ENCODE measurements around the gene ZNF200. TPM values are rescaled to one million over a fixed set of nuclear protein-coding genes. Genes with fewer than 3 reads are reported as not detected.

ZNF200 gene
- total and polyA plus RNA-seq, 9 donors: 5.3 to 8.4 (median 6.8) TPM

DNA sequence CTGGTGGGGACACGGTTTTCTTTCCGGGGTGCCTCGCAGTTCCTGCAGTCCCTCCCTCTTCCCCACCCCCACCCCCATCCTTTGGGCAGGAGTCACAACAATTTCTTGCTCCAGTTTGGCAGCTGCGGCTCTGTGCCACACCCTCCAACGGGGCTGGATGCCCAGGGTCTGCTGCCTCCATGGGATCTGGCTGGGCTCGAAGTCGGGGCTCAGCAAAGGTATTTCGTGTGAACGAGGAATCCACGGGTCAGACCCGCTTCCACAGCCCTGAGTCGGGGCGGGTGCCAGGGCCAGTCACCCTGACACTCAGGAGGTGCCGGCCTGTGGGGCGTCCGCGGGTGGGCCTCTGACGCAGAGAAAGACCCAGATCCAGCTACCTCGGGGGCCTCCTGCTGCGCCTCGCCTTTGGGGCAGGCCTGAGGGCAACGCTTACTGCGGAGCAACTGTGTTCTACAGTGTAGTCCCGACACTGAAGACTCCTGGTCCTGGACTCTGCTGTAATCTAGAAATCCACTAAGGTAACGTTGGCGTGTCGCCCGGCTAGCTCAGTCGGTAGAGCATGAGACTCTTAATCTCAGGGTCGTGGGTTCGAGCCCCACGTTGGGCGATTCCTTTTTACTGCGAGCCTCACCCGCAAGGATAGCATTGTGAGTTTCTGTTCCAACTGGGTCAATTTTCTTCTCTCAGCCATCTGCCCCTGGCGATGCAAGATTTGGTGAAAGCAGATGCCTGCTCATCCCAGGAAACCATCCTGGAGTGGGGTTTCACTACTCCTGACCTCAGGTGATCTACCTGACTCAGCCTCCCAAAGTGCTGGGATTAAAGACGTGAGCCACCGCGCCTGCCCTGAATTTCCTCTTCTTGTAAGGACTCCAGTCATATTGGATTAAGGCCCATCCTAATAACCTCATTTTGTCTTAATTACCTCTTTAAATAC, 59.5 kb downstream of the ZNF200 start:
- Histone ChIP-seq H3K36me3 (ENCODE audit: control insufficient read depth, insufficient read depth, low read length) (no peaks in the 10 kb centered on the region), H3K27ac (ENCODE audit: low read length) (no peak overlapping the region), H3K9me3 (replicated peaks; ENCODE audit: control insufficient read depth, low read depth, low read length) (no peaks in the 10 kb centered on the region), H3K4me1 (ENCODE audit: control insufficient read depth, insufficient read depth, low read length) (peaks cover 19% of the 10 kb centered on the region), H3K4me3 (ENCODE audit: low read length) (no peak overlapping the region), H3K27me3 (ENCODE audit: control insufficient read depth, insufficient read depth, low read length) (peaks cover 95% of the 10 kb centered on the region)
- WGBS (ENCODE audit: insufficient coverage): 10% methylated on average over 39 of the region's 39 CpGs
- no peak for DNase-seq

GRCh38 chr16:3174618-3175148, 60.3 kb downstream of the ZNF200 start:
- WGBS (ENCODE audit: insufficient coverage): 12% methylated on average over 26 of the region's 28 CpGs
- no peak for DNase-seq
- peaks cover 95% of the 10 kb centered on the region for H3K27me3 ChIP-seq (ENCODE audit: control insufficient read depth, insufficient read depth, low read length)

GRCh38 chr16:3173892-3174617, 60.9 kb downstream of the ZNF200 start:
- Histone ChIP-seq H3K27ac (ENCODE audit: low read length) (no peak overlapping the region), H3K9me3 (replicated peaks; ENCODE audit: control insufficient read depth, low read depth, low read length) (no peaks in the 10 kb centered on the region), H3K4me1 (ENCODE audit: control insufficient read depth, insufficient read depth, low read length) (peaks cover 21% of the 10 kb centered on the region), H3K36me3 (ENCODE audit: control insufficient read depth, insufficient read depth, low read length) (no peaks in the 10 kb centered on the region), H3K4me3 (ENCODE audit: low read length) (no peak overlapping the region), H3K27me3 (ENCODE audit: control insufficient read depth, insufficient read depth, low read length) (peaks cover 93% of the 10 kb centered on the region)
- 1% methylated on average over 20 of the region's 24 CpGs for WGBS (ENCODE audit: insufficient coverage)
- DNase-seq: no peak

More at GRCh38 chr16:3174618-3175148, 60.3 kb downstream of the ZNF200 start:
- peaks cover 21% of the 10 kb centered on the region for H3K4me1 ChIP-seq (ENCODE audit: control insufficient read depth, insufficient read depth, low read length)
- H3K9me3 ChIP-seq (replicated peaks; ENCODE audit: control insufficient read depth, low read depth, low read length): no peaks in the 10 kb centered on the region
- H3K36me3 ChIP-seq (ENCODE audit: control insufficient read depth, insufficient read depth, low read length): no peaks in the 10 kb centered on the region
- H3K4me3 ChIP-seq (ENCODE audit: low read length): no peak overlapping the region
- H3K27ac ChIP-seq (ENCODE audit: low read length): no peak overlapping the region

Other genes with a start within 250 kb of the ZNF200 start
- gene CLDN9, start 222.2 kb downstream of the ZNF200 start, total RNA-seq: 0.40 TPM
- gene CLDN9, start 222.2 kb downstream of the ZNF200 start, polyA plus RNA-seq (ENCODE audit: insufficient read depth in 1 of 8, insufficient read length in 8 of 8, low replicate concordance in 1 of 8): 1 to 10 TPM in 5 of 8 donors, under 1 TPM in 3; 0.36 to 3.0 (median 1.5) TPM
- 0.09 TPM for gene CLDN6, start 217.0 kb downstream of the ZNF200 start, total RNA-seq
- 1 to 10 TPM in 2 of 8 donors, under 1 TPM in 5, not detected in 1; 0.16 to 4.6 (median 0.43) TPM for gene CLDN6, start 217.0 kb downstream of the ZNF200 start, polyA plus RNA-seq (ENCODE audit: insufficient read depth in 1 of 8, insufficient read length in 8 of 8, low replicate concordance in 1 of 8)
- 39.8 TPM for gene TNFRSF12A, start 214.8 kb downstream of the ZNF200 start, total RNA-seq
- 10 to 100 TPM; 26.4 to 65.2 (median 42.8) TPM for gene TNFRSF12A, start 214.8 kb downstream of the ZNF200 start, polyA plus RNA-seq (ENCODE audit: insufficient read depth in 1 of 8, insufficient read length in 8 of 8, low replicate concordance in 1 of 8)
- gene HCFC1R1, start 211.2 kb downstream of the ZNF200 start, total RNA-seq: 77.9 TPM
- 100 to 1,000 TPM in 2 of 8 donors, 10 to 100 TPM in 6; 68.0 to 138 (median 91.4) TPM for gene HCFC1R1, start 211.2 kb downstream of the ZNF200 start, polyA plus RNA-seq (ENCODE audit: insufficient read depth in 1 of 8, insufficient read length in 8 of 8, low replicate concordance in 1 of 8)
- gene THOC6, start 211.1 kb downstream of the ZNF200 start, total RNA-seq: 15.0 TPM
- gene THOC6, start 211.1 kb downstream of the ZNF200 start, polyA plus RNA-seq (ENCODE audit: insufficient read depth in 1 of 8, insufficient read length in 8 of 8, low replicate concordance in 1 of 8): 10 to 100 TPM; 19.6 to 25.5 (median 22.0) TPM
- gene BICDL2, start 198.2 kb downstream of the ZNF200 start, total RNA-seq: not detected
- gene BICDL2, start 198.2 kb downstream of the ZNF200 start, polyA plus RNA-seq (ENCODE audit: insufficient read depth in 1 of 8, insufficient read length in 8 of 8, low replicate concordance in 1 of 8): under 1 TPM in 5 of 8 donors, not detected in 3; 0.02 to 0.66 (median 0.23) TPM
- gene MMP25, start 188.6 kb downstream of the ZNF200 start, total RNA-seq: 0.58 TPM
- gene MMP25, start 188.6 kb downstream of the ZNF200 start, polyA plus RNA-seq (ENCODE audit: insufficient read depth in 1 of 8, insufficient read length in 8 of 8, low replicate concordance in 1 of 8): 1 to 10 TPM; 1.4 to 3.0 (median 1.8) TPM
- 50.2 TPM for gene IL32, start 169.5 kb downstream of the ZNF200 start, total RNA-seq
- gene IL32, start 169.5 kb downstream of the ZNF200 start, polyA plus RNA-seq (ENCODE audit: insufficient read depth in 1 of 8, insufficient read length in 8 of 8, low replicate concordance in 1 of 8): 100 to 1,000 TPM in 6 of 8 donors, 10 to 100 TPM in 2; 28.9 to 166 (median 119) TPM
- gene ZSCAN10, start 135.9 kb downstream of the ZNF200 start, total RNA-seq: 0.13 TPM
- under 1 TPM in 6 of 8 donors, not detected in 2; 0.12 to 0.44 (median 0.18) TPM for gene ZSCAN10, start 135.9 kb downstream of the ZNF200 start, polyA plus RNA-seq (ENCODE audit: insufficient read depth in 1 of 8, insufficient read length in 8 of 8, low replicate concordance in 1 of 8)
- gene ZNF205, start 122.6 kb downstream of the ZNF200 start, total RNA-seq: 14.1 TPM
- 10 to 100 TPM; 12.0 to 15.4 (median 13.3) TPM for gene ZNF205, start 122.6 kb downstream of the ZNF200 start, polyA plus RNA-seq (ENCODE audit: insufficient read depth in 1 of 8, insufficient read length in 8 of 8, low replicate concordance in 1 of 8)
- gene ZNF213, start 100.1 kb downstream of the ZNF200 start, total RNA-seq: 3.1 TPM
- gene ZNF213, start 100.1 kb downstream of the ZNF200 start, polyA plus RNA-seq (ENCODE audit: insufficient read depth in 1 of 8, insufficient read length in 8 of 8, low replicate concordance in 1 of 8): 10 to 100 TPM in 5 of 8 donors, 1 to 10 TPM in 3; 9.4 to 14.0 (median 11.5) TPM
- not detected for gene OR1F1, start 47.0 kb downstream of the ZNF200 start, total RNA-seq
- not detected for gene OR1F1, start 47.0 kb downstream of the ZNF200 start, polyA plus RNA-seq (ENCODE audit: insufficient read depth in 1 of 8, insufficient read length in 8 of 8, low replicate concordance in 1 of 8)
- gene MEFV, start 21.5 kb upstream of the ZNF200 start, total RNA-seq: 0.27 TPM
- gene MEFV, start 21.5 kb upstream of the ZNF200 start, polyA plus RNA-seq (ENCODE audit: insufficient read depth in 1 of 8, insufficient read length in 8 of 8, low replicate concordance in 1 of 8): under 1 TPM; 0.20 to 0.45 (median 0.31) TPM
- gene ZNF263, start 48.3 kb upstream of the ZNF200 start, total RNA-seq: 34.9 TPM
- gene ZNF263, start 48.3 kb upstream of the ZNF200 start, polyA plus RNA-seq (ENCODE audit: insufficient read depth in 1 of 8, insufficient read length in 8 of 8, low replicate concordance in 1 of 8): 10 to 100 TPM; 23.3 to 30.3 (median 27.4) TPM
- gene TIGD7, start 70.3 kb upstream of the ZNF200 start, total RNA-seq: 11.0 TPM
- gene TIGD7, start 70.3 kb upstream of the ZNF200 start, polyA plus RNA-seq (ENCODE audit: insufficient read depth in 1 of 8, insufficient read length in 8 of 8, low replicate concordance in 1 of 8): 10 to 100 TPM in 1 of 8 donors, 1 to 10 TPM in 7; 5.5 to 10.4 (median 7.4) TPM
- gene ZNF75A, start 70.3 kb upstream of the ZNF200 start, total RNA-seq: 31.0 TPM
- 10 to 100 TPM; 20.3 to 33.1 (median 23.6) TPM for gene ZNF75A, start 70.3 kb upstream of the ZNF200 start, polyA plus RNA-seq (ENCODE audit: insufficient read depth in 1 of 8, insufficient read length in 8 of 8, low replicate concordance in 1 of 8)
- 0.35 TPM for gene OR2C1, start 120.7 kb upstream of the ZNF200 start, total RNA-seq
- gene OR2C1, start 120.7 kb upstream of the ZNF200 start, polyA plus RNA-seq (ENCODE audit: insufficient read depth in 1 of 8, insufficient read length in 8 of 8, low replicate concordance in 1 of 8): under 1 TPM in 6 of 8 donors, not detected in 2; 0.11 to 0.21 (median 0.18) TPM
- gene ZSCAN32, start 165.8 kb upstream of the ZNF200 start, total RNA-seq: 10.8 TPM
- gene ZSCAN32, start 165.8 kb upstream of the ZNF200 start, polyA plus RNA-seq (ENCODE audit: insufficient read depth in 1 of 8, insufficient read length in 8 of 8, low replicate concordance in 1 of 8): 10 to 100 TPM in 4 of 8 donors, 1 to 10 TPM in 4; 7.0 to 11.1 (median 9.8) TPM
- gene ZNF174, start 166.1 kb upstream of the ZNF200 start, total RNA-seq: 8.3 TPM
- 1 to 10 TPM; 6.1 to 9.5 (median 7.9) TPM for gene ZNF174, start 166.1 kb upstream of the ZNF200 start, polyA plus RNA-seq (ENCODE audit: insufficient read depth in 1 of 8, insufficient read length in 8 of 8, low replicate concordance in 1 of 8)
- 2.3 TPM for gene ZNF597, start 208.3 kb upstream of the ZNF200 start, total RNA-seq
- gene ZNF597, start 208.3 kb upstream of the ZNF200 start, polyA plus RNA-seq (ENCODE audit: insufficient read depth in 1 of 8, insufficient read length in 8 of 8, low replicate concordance in 1 of 8): 1 to 10 TPM; 1.6 to 2.4 (median 1.9) TPM
- gene NAA60, start 208.5 kb upstream of the ZNF200 start, total RNA-seq: 8.2 TPM
- gene NAA60, start 208.5 kb upstream of the ZNF200 start, polyA plus RNA-seq (ENCODE audit: insufficient read depth in 1 of 8, insufficient read length in 8 of 8, low replicate concordance in 1 of 8): 10 to 100 TPM; 26.6 to 37.8 (median 32.4) TPM

All from muscle of leg (tissue), 11 donors.